Lower lobe of right lung (tissue), 2 donors: Measurements from ENCODE around the gene ZBTB6. TPM values are rescaled to one million over a fixed set of nuclear protein-coding genes. Genes with fewer than 3 reads are reported as not detected.

Source experiments
- ATAC-seq, 2 donors: fragments of 200-7000 bp; cut with Tn5 transposase; one replicate each; pipeline ENCODE4 v1.9.1; 2020 to 2022; ENCODE audit warnings: mild to moderate bottlenecking in 2 of 2, moderate library complexity in 2 of 2
- DNase-seq: peaks from one replicate; pipeline ENCODE4 v3.0.0-alpha.2; 2020
- H3K27ac ChIP-seq: fragments of 200-600 bp; one replicate; pipeline ENCODE4 v1.8.0; 2022
- H3K27me3 ChIP-seq: fragments of 200-600 bp; one replicate; pipeline ENCODE4 v1.8.0; 2022; ENCODE audit warnings: low read depth
- H3K36me3 ChIP-seq: fragments of 200-600 bp; one replicate; pipeline ENCODE4 v1.8.0; 2022; ENCODE audit warnings: mild to moderate bottlenecking
- H3K4me1 ChIP-seq: fragments of 200-600 bp; one replicate; pipeline ENCODE4 v1.8.0; 2022
- H3K4me3 ChIP-seq: fragments of 200-600 bp; one replicate; pipeline ENCODE4 v1.8.0; 2022; ENCODE audit warnings: mild to moderate bottlenecking
- H3K9me3 ChIP-seq: fragments of 200-600 bp; one replicate; pipeline ENCODE4 v1.8.0; 2022
- CTCF ChIP-seq: fragments of 200-600 bp; IDR thresholded peaks from one replicate; pipeline ENCODE4 v1.8.0; 2022; ENCODE audit warnings: antibody characterized with exemption, mild to moderate bottlenecking
- intact Hi-C: fragments of 100-400 bp; cut with DNase I; formaldehyde crosslinking; loops from one replicate; pipeline ENCODE4 v1.11.0; 2022
- total RNA-seq: library from RNA; stranded (reverse); fragmentation: NEBNext Ultra II Directional; extraction: Animal tissue kit (Norgen Biotek cat#: 25700); gene quantifications from one replicate; pipeline ENCODE4 v1.2.1, GENCODE V29; 2021
- donor health status: DM: no; HTN: yes; CAD: no; lungs with severe emphysema.

ZBTB6 gene
- total RNA-seq, 1 donor from 2014 or later = 8.9 TPM

- Histone ChIP-seq H3K9me3 (no peaks in the 10 kb centered on the region), H3K36me3 (peaks cover 25% of the 10 kb centered on the region), H3K27ac (peak overlapping the region; percentile 83), H3K4me3 (peak overlapping the region; percentile 80), H3K4me1 (peaks cover 45% of the 10 kb centered on the region), H3K27me3 (no peaks in the 10 kb centered on the region)
- DNase-seq = no peak
- peak in 1 of 2 donors; percentile 17 for ATAC-seq
- TF ChIP-seq CTCF = no peak
- intact Hi-C loops = no loop called here
Observed at GRCh38 chr9:122941582-122942234, 28.6 kb upstream of the ZBTB6 start.

- Histone ChIP-seq H3K4me1 (peaks cover 40% of the 10 kb centered on the region), H3K4me3 (peak within 1 kb of the TSS; percentile 80), H3K27ac (peak within 1 kb of the TSS; percentile 83), H3K36me3 (peaks cover 32% of the 10 kb centered on the region), H3K27me3 (no peaks in the 10 kb centered on the region), H3K9me3 (no peaks in the 10 kb centered on the region)
- ATAC-seq (peak; percentile 99 to 100), DNase-seq (peak; percentile 100)
- TF ChIP-seq CTCF = no peak
- intact Hi-C loops = no loop called here
Observed at GRCh38 chr9:122940749-122941581, 27.8 kb upstream of the ZBTB6 start, which contains the start of gene RABGAP1. Gene RABGAP1 (plus strand): TSS chr9:122941020. CDS start chr9:122957060, 16,040 bp downstream.

- Histone ChIP-seq H3K4me3 (peak overlapping the region; percentile 80), H3K9me3 (no peaks in the 10 kb centered on the region), H3K4me1 (peaks cover 37% of the 10 kb centered on the region), H3K36me3 (peaks cover 32% of the 10 kb centered on the region), H3K27me3 (no peaks in the 10 kb centered on the region), H3K27ac (peak overlapping the region; percentile 83)
- no peak for TF ChIP-seq CTCF
- ATAC-seq (no peak), DNase-seq (no peak)
- intact Hi-C loops = no loop called here
Observed at GRCh38 chr9:122940454-122940748, 27.3 kb upstream of the ZBTB6 start.

- ATAC-seq (no peak), DNase-seq (no peak)
- H3K9me3 ChIP-seq = no peaks in the 10 kb centered on the region
- intact Hi-C loops = no loop called here
- peaks cover 29% of the 10 kb centered on the region for H3K36me3 ChIP-seq
- no peak overlapping the region for H3K27ac ChIP-seq
- TF ChIP-seq CTCF = no peak
- no peak overlapping the region for H3K4me3 ChIP-seq
- peaks cover 31% of the 10 kb centered on the region for H3K4me1 ChIP-seq
- no peaks in the 10 kb centered on the region for H3K27me3 ChIP-seq
Observed at GRCh38 chr9:122939601-122940000, 26.5 kb upstream of the ZBTB6 start.

- Histone ChIP-seq H3K27me3 (no peaks in the 10 kb centered on the region), H3K27ac (no peak overlapping the region), H3K4me1 (peaks cover 32% of the 10 kb centered on the region), H3K4me3 (no peak overlapping the region), H3K36me3 (peaks cover 24% of the 10 kb centered on the region), H3K9me3 (no peaks in the 10 kb centered on the region)
- intact Hi-C loops = no loop called here
- DNase-seq (no peak), ATAC-seq (no peak)
- no peak for TF ChIP-seq CTCF
Observed at GRCh38 chr9:122936883-122937282, 23.8 kb upstream of the ZBTB6 start.
